Hematopoietic multipotent progenitor cell (in vitro differentiated cells): Measurements from ENCODE around the gene PLEKHG4B. TPM values are rescaled to one million over a fixed set of nuclear protein-coding genes. Genes with fewer than 3 reads are reported as not detected.

ENCODE experiments used
- DNase-seq, 3 donors: peaks; one replicate each; pipeline ENCODE4 v3.0.0-alpha.2; 2011 to 2015; ENCODE audit warnings: low read depth in 2 of 3, low spot score in 2 of 3
- total RNA-seq: library from RNA; depleted of rRNA; stranded (reverse); fragments of >200 nt; gene quantifications from one replicate; pipeline ENCODE4 v1.2.3, GENCODE V29; 2012

Gene PLEKHG4B
- total RNA-seq, 1 donor = 7.0 TPM

DNA sequence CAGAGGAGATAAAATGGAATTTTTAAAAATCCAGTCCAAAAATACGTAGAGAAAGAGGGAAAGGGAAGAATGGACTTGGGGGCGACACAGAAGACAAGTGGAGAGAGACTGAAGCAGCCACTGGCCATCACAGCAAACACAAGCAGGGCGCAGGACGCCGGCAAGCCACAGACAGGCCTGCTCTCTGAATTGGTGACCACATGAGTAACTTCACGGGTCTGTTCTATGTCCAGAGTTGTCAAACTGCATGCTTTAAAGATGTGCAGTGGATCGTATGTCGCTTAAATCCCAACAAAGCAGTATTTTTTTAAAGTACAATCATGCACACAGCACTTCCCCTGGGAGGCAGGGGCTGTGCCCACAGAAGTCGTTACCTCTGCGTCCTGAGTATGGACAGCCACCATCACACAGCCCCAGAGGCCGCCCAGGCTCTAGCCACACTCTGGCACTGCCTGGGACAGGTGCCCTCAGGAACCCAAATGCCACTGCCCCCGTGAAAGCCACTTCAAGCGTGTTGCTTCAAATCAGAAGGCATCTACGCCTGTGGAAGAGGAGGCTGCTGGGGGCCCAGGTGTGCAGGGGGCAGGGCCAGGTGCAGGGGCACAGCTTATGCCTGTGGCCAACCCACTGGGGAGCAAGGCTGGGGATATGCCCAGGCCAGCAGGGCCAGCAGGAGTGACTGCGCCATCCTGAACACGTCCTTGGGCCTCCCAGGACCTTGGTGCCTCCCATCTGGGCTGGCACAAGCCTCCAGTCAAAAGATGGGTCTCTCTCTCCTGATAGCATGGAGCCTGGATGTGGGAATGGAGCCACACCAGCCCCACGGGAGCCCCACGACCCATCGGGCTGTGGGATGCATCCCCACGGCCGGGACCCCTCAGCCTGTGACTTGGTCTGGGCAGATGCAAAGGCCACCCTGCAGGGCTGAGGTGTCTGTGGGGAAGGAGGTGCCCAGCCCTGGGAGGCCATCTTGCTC lies 93.4 kb downstream of the PLEKHG4B start:
- no peak for DNase-seq

DNA sequence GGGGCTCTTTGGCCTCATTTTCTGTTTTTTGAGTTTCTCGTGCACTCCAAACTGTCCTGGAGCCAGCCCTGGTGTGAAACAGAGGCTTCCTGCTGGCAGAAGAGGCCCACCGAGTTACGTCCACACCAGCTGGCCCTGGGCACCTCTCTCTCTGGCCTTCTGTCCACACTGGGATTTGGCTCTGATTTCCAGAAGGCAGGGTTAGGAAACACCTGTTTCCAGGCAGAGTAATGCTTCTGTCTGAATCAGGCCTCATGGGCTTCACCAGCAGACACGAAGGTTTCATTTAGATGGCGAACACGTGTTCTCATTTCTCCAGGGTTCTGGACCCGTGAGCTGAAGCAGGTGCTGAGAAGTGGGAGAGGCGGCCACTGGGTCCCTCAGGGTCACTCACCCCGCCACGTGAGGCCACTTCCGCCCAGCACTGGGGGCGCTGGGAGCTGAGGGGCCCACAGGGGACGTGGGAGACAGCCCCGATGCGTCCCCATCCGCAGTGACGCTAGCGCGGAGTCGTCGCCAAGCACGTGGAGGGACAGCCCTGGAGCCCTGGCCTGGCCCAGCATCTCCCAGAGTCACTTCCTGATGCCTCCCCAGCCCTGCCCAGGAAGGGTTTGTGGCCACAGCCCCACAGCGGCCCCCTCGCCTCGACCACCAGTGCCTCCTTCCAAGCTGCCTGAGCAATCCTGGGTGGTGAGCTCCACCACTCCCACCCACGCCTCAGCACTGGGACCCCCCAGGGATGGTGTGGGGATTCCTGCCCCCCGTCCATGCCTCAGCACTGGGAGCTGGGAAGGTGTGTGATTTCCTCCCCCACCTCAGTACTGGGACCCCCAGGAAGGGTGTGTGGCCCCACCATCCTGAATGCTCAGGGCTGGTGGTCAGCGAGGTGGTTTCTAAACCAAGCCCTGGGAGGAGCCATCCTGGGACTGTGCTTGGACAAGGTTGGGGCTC lies 94.4 kb downstream of the PLEKHG4B start:
- DNase-seq = no peak

DNA sequence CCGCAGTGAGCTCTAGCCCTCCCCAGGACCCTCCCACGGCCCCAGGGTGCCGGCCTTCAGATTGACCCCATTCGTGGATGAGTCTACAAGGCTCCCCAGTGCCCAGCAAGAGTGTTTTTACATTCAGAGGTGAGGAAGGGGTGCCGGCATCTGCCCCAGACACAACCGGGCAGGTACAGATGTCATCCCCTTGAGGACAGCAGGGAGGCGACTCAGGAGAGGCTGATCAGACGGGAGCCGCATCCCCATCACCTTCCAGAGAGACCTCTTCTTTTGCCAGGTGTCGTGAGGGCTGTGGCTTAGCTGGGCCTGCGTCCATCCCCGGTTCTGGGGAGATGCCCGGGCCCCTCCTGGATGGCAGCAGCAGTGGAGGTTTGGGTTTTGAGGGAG lies 95.1 kb downstream of the PLEKHG4B start:
- DNase-seq = no peak

DNA sequence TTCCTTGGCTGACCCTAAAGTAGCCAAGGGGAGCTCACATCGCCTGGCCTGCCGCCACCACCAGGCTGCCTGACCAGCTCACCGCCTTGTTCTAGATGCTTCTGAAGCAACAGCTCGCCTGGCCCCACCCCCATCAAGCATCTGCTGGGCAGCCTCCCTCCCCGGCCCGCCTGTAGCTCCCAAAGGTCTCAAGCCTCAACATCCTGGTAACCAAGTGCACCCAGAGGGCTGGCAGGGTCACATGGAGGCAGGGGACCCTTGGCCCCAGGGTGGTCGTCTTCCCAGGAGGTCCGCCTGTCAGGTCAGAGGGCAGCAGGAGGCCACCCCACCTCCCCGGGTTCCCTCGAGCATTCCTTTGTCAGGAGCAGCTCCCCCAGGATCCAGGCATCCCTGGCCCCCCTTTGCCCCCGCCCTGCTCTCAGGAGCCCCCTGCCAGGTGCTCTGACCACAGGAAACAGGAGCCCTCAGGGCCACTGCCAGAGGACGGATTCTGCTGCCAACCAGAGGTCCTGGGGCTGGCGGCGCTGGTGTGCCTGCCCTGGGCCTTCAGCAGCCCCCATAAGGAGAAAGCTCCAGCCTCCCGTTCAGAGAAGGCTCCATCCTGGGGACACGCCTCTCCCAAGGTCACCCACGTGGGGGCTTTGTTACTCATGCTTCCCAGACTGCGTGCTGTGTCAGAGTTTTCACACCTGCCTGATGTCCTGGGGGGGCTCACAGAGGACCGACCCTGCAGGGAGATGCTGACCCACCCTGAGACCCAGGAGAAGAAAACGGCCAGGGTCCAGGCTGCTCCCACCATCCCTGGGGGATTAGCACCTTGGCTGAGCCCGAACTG lies 95.9 kb downstream of the PLEKHG4B start:
- no peak for DNase-seq

DNA sequence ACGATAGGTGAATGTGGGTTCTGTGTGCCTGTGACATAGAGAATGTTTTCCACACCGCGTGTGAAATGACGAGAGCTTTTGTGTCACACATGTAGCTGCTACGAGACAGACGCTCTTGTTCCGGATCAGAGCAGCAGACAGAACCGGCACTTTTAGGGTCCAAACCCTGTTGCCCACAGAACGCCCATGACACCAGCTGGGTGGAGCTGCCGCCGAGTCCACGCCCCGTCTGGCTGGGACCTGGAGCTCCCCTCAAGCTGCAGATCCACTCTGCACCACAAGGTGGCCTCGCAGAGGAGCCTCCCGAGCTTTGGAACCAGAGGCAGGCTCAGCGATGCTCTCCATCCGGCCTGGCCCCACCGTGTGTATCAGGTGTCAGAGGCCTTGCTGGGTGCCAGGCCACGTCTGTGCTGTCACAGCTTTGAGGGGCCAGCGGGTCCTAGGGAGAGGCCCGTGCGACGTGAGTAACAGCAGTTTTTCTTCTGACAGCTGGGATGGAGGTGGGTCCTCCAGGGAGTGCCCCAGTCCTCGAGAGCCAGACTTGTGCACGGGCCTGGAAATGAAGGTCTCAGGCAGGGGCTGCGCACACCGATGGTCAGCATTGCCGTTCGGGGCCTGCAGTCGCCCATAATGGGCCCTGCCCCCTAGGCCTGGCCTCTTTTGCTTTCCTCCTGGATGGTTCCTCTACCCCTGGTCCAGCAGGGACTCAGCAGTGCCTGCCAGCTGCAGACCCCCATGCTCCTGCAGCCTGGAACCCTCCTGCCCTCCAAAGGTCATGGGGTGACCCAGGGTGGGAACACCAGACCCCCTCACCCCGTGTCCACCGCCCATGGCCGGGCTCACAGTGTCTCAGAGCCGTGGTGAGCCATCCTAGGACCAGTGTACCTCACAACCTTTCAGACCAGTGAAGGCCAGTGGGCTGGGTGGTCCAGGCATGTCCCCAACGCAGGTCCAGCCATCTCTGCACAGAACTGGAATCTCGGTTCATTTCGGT lies 96.8 kb downstream of the PLEKHG4B start:
- peak; percentile 60 to 89 (median 84) for DNase-seq

DNA sequence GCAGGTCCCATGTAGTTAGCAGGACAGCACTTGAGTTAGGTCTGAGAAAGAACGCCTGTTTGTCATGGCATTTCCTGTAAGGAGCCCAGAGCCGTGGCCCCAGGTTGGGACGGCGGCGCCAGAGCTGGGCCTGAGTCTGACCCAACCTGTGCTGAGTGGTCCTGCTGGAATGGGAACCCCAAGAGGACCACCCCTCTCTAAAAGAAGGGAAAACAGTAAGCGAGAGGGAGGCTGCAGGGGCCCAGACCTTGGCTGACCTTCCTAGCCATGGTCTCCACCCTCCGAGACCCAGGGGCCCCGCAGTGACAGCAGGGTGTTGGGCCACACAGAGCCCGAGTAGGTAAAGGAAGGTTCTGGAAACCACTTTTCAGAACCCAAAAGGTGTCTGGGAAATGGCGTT lies 97.5 kb downstream of the PLEKHG4B start:
- DNase-seq = no peak

DNA sequence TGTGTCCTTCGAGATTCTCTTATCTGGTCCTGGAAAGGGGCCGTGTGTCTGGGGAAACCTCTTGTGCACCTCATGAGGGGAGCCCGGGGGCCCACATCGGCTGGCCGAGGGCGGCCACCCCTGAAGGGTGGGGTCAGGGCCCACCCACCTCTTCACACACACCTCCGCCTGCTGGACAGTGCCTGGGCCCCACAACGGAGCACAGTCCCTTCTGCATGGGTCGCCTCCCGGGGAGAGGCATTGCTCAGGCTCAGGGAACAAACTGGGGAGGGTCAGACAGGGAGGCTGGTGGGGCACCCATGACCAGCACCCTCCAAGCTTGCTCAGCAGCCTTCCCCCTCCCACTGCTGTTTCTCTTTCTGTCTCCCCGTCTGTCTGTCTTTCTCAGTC lies 98.0 kb downstream of the PLEKHG4B start:
- no peak for DNase-seq

DNA sequence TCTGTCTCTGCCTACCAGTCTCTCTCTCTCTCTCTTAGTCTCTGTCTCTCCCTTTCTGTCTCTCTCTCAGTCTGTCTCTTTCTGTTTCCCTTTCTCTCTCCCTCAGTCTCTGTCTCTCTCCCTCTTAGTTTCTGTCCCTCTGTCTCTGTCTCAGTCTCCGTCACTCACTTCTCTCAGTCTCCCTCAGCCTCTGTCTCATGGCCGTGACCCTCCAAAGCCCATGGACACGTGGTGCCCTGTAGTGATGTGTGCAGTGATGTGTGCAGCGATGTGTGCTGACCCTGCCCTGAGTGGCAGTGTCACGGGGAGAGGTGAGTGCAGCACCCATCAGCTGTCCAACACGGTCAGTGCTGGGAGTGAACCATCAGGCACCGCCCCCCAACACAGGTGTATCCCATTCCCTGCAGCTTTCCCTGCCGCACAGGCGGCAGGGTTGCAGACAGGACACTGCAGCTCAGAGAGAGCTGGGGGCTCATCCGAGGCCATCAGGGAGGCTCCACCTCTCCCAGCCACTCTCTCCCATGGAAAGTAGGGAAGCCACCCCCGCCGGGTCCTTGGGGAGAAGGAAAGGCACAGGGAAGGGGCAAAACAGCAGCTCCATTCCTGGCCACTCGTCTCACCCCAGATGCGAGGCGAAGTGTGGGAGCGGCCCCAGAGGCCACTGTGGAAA lies 98.5 kb downstream of the PLEKHG4B start:
- no peak for DNase-seq

DNA sequence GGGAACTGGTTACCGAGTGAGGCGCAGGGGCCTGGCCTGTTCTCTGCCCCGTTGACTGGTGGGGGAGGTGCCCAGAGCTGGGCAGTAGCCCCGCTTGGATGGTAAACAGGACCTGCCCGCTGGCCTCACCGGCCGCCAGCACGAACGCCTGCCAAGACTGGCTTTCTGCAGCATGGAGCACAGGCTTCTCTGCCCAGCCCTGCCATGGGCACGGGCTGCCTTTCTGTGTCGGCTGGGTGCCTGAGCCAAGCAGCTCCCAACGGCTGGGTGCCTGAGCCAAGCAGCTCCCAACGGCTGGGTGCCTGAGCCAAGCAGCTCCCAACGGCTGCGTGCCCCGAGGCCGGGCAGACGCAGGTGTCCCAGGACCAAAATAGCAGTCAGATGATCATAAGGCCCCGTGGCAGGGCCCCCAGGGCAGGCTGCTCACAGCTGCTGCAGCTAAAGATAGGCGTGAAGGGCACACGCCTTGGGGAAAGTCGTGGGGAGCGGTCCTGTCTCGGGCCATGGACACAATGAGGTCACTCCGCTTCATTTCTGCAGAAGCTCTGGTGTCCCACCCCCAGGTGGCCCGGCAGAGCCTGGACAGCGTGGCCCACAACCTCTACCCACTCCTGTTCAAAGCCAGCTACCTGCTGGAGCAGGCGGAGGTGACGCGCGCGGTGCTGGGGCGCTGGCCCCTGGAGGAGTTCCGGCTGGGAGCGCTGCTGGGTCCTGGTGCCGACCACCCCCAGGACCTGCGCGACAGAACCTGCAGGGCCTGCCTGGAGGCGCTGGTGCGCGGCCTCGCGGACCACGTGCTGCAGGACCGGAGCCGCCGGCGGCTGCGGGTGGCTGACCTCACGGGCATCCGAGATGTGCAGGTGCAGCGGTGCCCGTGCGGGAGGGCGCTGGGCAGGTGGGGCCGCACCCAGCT lies 99.3 kb downstream of the PLEKHG4B start, which contains the start of gene LRRC14B:
Gene LRRC14B (plus strand): TSS at position 460 of the 913 bp plus-strand sequence. CDS start 44 bp downstream, at position 504.
- peak in 2 of 3 donors; percentile 33 for DNase-seq

DNA sequence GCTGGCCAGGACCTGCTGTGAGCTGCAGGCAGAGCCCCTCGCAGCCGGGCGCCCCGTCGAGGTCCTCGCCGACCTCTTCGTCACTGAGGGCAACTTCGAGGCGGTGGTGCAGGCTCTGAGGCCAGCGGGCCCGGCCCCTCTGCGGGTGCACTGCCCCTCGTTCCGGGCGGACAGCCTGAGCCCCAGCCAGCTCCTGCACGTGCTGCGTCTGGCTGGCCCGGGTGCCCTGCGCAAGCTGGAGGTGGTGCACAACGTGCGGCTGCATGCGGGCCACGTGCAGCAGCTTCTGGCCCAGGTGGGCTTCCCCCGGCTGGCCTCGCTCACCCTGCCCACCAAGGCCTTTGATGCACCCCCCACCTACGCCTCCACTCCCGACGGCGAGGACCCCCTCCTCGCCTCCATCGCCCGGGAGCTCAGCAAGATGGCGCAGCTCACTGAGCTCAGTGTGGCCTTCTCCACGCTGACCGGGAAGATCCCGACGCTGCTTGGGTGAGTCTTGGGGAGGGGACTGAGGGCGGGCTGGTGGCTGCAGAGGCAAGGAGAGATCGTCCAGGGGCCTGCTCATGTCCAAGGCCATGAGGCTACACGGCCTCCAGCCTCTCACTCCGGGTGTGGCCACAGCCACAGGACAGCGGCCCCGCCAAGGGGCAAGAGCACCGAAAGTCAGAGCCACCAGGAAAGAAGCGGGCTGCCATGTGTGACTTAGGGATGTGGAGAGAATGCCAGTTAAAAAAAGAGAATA lies 100.2 kb downstream of the PLEKHG4B start:
- no peak for DNase-seq

DNA sequence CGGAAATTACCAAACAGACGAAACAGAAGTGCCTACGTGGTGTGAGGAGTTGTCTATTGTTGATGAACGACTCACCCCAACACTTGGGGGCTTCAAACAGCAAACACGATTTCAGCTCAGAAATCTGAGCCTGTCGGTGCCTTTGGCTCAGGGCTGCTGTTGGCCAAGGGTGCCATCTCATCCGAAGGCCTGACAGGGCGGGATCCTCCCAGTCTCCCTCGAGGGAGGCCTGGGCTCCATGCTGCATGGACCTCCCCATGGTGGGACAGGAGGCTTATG lies 100.7 kb downstream of the PLEKHG4B start:
- DNase-seq = no peak

DNA sequence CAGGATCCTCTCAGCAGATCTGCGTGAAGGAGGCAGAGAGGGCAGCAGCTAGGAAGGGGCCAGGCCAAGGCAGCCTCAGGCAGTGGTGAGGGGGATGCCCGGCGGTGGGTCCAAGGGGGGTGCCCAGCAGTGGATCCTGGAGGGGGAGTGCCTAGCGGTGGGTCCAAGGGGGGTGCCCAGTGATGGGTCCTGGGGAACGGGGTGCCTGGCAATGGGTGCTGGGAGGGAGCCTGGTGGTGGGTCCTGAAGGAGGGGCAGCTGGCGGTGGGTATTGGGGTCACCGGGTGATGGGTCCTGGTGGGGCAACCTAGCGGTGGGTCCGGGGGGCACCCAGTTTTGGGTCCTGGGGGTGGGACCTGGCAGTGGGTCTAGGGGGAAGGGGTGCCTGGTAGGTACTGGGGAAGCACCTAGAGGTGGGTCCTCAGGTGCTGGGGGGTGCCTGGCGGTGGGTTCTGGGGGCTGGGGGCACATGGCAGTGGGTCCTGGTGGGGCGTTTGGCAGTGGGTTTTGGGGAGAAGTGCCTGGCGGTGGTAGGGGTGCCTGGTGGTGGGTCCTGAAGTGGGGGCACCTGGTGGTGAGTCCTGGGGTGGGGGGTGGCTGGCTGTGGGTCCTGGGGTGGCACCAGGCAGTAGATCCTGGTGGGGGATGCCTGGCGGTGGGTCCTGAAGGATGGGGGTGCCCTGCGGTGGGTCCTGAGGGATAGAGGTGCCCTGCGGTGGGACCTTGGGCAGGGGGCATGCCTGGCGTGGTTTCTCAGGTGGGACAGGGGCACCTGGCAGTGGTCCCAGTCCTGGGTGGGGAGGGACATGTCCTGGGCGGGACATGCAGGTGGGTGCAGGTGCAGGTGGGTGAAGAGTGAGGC lies 101.2 kb downstream of the PLEKHG4B start:
- no peak for DNase-seq

DNA sequence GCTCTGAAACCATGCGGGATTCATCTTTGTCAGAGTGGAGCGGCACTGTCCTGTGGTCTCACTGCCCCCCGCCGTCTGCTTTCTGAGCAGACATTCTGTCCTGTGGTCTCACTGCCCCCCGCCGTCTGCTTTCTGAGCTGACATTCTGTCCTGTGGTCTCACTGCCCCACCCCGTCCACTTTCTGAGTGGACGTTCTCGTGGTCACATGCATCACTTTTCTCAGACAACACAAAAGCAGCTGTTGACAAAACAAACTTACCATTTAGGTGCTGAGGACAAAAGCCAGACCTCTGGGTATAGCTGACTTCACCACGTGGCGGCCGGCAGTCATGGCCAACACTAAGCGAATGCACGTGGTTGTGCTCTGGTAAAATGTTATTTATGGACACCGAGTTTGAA lies 102.1 kb downstream of the PLEKHG4B start:
- DNase-seq = no peak

DNA sequence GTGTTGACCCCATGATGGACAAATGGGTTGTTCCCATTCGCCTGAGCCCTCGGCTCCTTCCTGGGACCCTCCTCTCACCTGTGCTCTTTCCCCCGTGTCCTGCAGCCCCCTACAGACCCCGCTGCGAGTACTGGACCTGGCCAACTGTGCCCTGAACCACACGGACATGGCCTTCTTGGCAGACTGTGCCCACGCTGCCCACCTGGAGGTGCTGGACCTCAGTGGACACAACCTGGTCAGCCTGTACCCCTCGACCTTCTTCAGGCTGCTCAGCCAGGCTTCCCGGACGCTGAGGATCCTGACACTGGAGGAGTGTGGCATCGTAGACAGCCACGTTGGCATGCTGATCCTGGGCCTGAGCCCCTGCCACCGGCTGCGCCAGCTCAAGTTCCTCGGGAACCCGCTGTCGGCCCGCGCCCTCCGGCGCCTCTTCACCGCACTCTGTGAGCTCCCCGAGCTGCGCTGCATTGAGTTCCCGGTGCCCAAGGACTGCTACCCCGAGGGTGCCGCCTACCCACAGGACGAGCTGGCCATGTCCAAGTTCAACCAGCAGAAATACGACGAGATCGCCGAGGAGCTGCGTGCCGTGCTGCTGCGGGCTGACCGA lies 102.7 kb downstream of the PLEKHG4B start:
- DNase-seq = no peak

DNA sequence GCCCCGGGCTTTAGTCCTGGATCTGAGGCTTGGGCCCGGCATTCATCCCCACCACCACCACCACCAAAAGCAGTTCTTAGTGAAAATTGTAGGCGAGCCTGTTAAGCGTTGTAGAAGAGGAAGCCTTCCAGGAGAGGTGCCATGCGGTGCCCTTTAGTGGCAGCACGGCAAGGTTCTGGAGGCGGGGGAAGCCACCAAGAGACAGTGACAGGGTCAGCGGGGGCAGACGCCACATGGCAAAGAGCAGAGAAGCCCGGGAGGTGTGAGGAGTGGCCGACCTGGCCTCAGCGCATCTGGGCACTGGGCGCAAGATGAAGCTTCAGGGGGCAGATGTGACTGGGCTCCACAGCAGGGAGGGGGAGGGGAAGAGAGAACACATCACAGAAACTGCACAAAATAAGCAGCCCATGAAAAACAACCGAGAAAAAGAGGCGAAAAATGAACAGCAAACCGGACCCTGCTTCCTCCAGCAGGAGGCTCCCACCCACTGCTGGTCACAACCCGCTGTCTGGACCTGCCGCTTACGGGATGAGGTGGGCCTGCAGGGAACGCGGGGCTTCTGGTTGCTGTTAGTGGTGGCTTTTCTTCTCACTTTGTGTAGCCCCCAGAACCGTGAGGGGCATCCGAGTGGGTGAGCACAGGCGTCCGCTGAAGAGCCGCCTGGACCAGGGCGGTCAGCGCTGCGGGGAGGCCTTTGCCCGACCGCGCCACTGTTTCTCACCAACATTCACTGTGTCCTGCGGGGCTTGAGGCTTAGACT lies 103.6 kb downstream of the PLEKHG4B start:
- DNase-seq = no peak
